EL (cell line): ENCODE data around the gene LILRB2.
"Not testable (repeated sequence)": the region's sequence is repeated elsewhere in the genome, so short reads cannot be mapped to it uniquely, and the experiment has no call there.

ENCODE experiments used
- DNase-seq: peaks from one replicate; pipeline ENCODE4 v3.0.0-alpha.2; 2016

Gene LILRB2

DNA sequence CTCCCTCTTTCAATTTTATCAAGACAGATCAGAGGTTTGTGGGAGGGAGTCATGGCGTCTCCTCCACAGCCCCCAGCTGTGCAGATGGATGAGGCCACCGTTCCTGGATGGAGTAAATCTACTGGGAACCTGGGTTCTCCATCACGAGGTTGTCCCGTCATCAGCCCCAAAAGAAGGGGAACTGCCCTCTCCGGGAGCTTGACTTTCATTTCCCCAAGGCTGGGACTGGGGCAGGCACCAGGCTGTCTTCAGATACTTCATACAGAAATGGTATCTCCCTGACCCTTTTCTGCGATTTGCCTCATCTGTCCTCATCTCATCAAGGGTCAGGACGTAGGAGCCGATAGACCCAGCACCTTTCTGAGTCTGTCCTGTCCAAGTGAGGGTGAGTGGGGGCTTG, 9.8 kb downstream of the LILRB2 start:
- DNase-seq: no peak

GRCh38 chr19:54268936-54269335, 12.0 kb downstream of the LILRB2 start:
- no peak for DNase-seq

DNA sequence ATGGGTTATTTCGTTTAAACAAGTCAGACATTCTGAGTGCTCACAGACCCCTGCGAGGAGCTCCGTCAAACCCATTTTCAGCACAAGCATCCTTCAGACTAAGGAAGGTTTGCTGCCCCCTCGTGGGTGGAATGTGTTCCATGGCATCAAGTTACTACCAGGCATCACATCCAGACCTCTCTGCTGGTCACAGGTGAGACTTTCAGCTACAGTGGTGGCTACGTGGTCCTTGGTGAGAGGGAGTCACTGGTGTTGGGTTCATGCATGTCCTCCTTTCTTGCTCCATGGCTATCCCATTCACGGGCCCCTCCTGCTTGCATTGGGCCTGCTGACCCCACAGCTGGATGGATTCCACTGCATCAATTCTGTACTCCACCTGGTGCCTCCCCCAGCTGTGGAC, 14.8 kb downstream of the LILRB2 start:
- peak; percentile 67 for DNase-seq

DNA sequence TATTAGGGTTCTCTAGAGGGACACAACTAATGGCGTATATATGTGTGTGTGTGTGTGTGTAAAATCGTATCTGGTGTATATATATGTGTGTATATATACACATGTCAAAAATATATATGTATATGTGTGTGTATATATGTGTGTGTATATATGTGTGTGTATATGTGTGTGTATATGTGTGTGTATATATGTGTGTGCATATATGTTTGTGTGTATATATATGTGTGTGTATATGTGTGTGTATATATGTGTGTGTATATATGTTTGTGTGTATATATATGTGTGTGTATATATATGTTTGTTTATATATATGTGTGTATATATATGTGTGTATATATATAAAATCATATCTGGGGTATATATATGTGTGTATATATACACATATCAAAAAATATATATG, 18.4 kb downstream of the LILRB2 start:
- DNase-seq: no peak

- DNase-seq: no peak
These were observed 18.8 kb downstream of the LILRB2 start for GRCh38 chr19:54262066-54262465.

GRCh38 chr19:54257116-54257480, 23.8 kb downstream of the LILRB2 start, which contains the start of gene LILRB5:
TSS of gene LILRB5 (minus strand) at chr19:54257273. CDS start at chr19:54257193, 80 bp downstream.
- DNase-seq: no peak

DNA sequence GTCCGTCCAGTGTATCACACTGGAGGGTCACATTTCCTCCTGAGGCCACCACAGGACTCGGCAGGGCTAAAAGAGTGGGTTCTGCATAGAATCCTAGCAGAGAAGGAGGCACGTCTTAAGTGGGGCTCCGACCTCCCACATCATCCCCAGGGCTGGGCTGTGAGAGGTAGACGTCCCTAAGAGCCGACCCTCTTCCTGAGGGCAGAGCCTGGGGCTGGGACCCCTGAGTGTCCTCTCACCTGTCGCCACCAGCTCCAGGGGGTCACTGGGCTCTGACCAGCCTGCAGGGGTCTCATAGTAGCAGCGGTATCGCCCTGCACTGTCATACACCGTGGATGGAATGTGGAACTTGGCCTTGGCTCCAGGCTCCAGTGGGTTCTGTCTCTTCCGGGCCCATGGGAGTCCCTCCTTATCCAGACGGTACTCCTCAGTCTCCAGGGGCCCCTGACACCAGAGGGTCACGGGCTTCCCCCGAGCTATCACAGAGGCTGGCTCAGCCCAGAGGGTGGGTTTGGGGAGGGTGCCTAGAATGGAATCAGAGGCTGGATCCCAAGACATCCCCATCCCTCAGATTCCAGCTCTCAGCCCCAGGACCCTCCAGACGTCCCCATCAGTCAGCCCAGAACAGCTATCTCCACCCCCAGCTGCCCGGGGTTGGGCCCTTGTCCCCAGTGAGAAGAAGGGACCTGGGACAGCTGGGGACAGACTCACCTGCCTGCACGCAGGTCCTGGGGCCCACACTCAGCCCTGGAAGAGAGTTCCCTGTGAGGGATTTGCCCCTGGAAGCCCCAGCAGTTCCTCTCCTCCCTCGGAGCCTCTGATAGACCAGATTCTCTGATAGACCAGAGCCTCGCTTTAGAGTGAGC, 24.4 kb downstream of the LILRB2 start:
- no peak for DNase-seq

GRCh38 chr19:54255105-54255775, 25.7 kb downstream of the LILRB2 start:
- DNase-seq: no peak

DNA sequence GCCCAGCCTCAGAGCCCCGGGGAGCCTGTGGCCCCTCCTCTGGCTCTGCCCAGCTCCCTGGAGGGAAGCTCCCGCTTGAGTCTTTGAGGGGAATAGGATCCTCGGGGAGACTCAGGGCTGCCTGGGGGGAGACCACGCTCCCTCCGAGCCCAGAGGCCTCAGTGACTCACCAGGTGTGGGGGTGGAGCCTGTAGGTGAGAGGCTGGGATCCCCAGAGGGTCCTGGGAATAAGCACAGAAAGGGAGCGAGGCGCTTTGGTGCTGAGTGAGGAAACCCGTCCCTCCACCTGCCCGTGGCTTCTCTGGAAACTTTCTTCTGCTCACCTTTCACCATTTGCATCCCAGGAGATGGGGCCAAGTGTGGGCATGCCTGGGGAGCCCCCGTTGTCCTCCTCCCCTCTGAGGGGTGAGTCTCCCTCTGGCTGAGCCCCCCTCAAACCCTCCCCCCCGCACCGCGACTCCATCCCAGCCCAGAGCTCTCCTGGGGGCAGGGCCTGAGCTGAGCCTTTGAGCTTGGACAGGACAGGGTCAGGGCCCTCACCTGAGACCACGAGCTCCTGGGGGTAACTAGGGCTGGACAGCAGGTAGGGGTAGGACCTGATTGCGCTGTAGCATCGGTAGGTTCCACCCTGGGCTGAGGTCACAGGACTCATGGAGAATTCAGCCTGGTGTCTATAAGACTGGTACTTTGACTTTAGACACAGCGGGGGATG, 26.6 kb downstream of the LILRB2 start:
- DNase-seq: no peak

DNA sequence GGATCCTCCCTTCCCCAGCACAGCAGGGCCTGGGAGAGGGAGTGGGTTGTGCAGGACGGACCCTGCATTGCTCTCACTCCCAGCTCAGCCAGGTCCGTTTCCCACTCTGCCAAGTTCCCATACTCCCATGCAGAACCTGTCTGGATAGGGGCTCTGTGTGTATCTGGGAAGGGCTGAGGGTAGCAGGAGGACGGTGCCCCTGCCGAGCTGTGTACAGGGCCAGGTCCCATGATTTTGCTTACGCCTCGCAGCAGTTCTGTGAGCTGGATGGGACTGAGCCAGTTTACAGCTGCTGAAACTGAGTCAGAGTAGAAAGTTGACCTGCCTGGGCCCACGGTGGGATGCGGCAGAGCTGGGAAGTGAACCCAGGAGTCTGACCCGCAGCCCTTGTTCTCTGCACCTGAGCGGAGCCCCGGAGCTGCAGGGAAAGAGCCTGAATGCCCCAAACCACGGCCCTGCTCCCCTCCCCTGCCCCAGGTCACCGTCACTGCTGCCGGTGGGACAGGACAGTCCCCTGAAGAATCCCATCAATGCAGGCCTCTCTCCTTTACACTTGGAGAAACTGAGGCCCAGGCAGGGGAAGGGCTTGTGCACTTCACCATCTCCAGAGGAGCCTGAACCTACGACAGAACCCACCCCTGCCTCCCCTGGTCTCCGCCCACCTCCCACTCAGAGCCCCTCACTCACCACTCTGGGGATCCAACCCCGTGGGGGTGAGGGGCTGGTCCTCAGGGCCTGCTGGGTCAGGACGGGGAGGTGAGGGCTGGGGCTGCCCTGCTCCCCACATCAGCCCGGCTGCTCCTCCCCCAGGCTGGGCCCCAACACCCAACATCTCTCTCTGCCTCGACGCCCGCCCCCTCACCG, 27.3 kb downstream of the LILRB2 start:
- DNase-seq: no peak

- DNase-seq: no peak
These were observed 28.1 kb downstream of the LILRB2 start for GRCh38 chr19:54252845-54253244.

DNA sequence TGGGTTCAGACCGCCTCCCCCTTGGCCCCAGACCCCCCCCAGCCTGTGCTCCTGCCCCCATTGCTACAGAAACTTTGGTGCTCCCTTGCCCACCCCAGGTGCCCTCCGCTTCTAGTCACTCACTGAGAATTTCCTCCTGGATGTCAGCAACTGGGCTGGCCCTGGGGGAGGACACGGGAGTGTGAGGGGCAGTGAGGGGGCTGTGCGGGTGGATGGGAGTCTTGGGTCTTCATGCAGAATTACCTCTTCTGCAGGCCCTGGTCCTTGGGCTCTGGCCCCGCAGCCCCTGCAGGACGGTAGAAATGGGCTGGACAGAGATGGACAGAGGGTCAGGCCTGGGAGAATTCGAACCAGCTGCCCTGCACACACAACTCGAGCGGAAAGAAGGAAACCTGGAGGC, 28.7 kb downstream of the LILRB2 start:
- no peak for DNase-seq

- DNase-seq: peak; percentile 45
These were observed 32.8 kb downstream of the LILRB2 start for GRCh38 chr19:54248016-54248601.

DNA sequence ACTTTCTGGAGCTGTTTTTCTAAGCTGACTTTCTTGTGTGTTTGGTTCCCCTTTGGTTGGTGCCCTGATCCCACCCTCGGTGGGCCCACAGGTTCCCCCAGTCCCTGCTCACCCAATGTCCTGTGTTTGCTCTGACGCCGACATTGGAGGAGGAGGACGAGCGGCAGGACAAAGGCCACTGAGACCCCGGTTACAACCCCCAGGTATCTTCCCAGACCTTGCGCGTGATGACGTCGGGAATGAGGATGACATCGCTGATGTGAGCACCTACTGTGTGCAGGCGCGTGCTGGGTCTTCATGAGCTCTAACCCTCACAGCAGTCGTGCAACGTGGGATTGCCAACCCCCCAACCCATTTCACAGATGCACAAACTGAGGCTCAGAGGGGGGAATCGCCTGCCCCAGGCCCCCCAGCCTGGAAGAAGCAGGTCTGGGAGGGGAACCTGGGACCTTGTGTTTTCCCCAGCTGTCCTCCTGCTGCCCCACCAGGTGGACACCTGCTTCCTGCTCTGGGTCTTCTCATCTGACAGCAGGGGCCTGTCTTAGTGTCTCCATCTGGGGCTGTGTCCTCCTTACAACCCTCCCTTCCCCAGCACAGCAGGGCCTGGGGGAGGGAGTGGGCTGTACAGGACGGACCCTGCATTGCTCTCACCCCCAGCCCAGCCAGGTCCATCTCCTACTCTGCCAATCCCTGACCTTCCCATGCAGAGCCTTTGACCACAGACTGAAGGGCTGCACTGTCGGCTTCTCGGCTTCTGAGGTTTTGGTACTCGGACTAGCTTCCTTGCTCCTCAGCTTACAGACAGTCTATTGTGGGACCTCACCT, 33.6 kb downstream of the LILRB2 start:
- DNase-seq: no peak

DNA sequence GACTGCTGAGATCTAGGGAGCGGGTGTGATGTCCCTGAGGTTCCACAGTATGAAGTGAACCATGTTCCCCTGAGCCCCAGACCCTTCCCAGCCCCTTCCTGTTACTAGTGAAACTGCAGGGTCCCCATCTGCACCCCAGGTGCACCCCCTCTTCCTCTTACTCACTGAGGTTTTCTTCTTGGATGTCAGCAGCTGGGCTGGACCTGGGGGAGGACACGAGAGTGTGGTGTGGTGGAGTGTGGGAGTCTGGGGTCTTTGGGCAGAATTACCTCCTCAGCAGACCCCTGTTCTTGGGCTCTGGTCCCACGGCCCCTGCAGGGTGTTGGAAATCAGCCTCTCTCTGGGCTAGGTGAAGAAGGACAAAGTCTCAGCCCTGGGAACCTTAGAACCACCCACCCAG, 35.0 kb downstream of the LILRB2 start:
- DNase-seq: no peak

DNA sequence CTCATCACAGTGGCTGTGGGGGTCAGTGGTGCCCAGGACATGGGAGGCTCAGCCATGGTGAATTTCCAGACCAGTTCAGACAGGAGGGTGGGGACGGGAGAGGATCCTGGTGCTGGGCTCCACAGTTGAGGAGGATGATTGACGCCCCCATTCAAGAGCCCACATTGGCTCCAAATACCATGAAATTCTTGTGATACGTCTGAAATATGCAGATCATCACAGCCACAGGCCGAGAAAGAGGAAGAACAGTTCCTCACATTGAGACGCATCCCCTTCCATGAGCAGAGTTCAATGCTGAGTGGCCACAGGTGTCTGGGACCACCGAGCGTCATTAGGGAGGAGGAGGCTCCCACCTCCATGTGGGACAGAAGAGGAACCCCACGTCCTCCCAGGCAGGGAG, 37.1 kb downstream of the LILRB2 start:
- not testable (repeated sequence) for DNase-seq

- DNase-seq: not testable (repeated sequence)
These were observed 38.3 kb downstream of the LILRB2 start, which contains the start of gene LILRA6 for GRCh38 chr19:54242646-54243045. TSS of gene LILRA6 (minus strand) at chr19:54242790.

- DNase-seq: not testable (repeated sequence)
These were observed 38.7 kb downstream of the LILRB2 start for GRCh38 chr19:54242234-54242633.

DNA sequence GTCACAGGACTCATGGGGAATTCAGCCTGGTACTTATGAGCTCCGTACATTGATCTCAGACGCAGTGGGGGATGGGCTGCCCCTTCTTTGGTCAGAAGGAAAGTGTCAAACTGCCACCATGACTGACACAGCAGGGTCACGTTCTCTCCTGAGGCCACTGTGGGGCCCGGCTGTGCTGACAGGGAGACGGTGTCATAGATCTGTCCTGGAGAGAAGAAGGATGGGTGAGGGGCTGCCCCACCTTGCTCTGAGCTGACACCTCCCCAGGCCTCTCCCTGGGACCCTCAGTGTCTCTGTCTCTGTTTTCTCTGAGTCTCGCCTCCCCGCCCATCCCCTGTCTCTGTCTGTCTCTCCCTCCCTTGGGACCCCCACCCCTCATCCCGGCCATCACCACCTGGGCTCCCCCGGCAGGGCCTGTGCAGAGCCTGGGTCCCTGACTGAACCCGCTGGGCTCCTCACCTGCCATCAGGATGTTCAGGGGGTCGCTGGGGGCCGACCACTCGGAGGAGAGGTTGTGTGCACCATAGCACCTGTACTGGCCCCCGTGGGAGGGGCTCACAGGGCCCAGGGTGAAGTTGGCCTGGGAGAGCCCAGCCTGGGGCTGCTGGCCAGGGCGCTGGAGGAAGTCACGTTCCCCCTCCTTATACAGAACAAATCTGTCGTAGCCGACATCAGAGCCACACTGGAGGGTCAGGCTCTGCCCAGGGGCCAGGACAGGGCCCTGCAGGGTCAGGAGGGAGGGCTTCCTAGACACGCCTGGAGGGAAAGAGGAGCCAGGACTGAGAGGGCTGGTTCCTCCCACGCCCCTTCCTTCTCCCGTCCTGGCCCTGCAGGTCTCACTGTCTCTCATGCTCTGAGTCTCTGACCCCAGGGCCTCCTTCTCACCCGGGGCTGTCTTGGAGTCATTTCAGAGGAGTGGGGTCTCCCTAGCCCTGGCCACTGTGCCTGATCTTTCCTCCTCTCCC, 40.3 kb downstream of the LILRB2 start:
- not testable (repeated sequence) for DNase-seq
